ENCODE measurements around the gene PEX6.
A peak's percentile ranks its signal among the peaks of the same experiment; 100 is the strongest.
"Not testable (repeated sequence)": the region's sequence is repeated elsewhere in the genome, so short reads cannot be mapped to it uniquely, and the experiment has no call there.

Gene PEX6

GRCh38 chr6:42978839-42979522 is at the start of gene PEX6:
Gene PEX6 (minus strand): TSS chr6:42979181. CDS start chr6:42979150, 31 bp downstream.
- peak; percentile 70 for DNase-seq

- no peak for DNase-seq
Measured at GRCh38 chr6:43026365-43026764, 47.4 kb upstream of the PEX6 start.

GRCh38 chr6:43024436-43024835 is 45.5 kb upstream of the PEX6 start:
- DNase-seq: no peak

GRCh38 chr6:43021270-43022047 is 42.5 kb upstream of the PEX6 start, which contains the start of gene RRP36:
Gene RRP36 (plus strand): TSS chr6:43021623. CDS start chr6:43021655, 32 bp downstream.
- DNase-seq: peak; percentile 74

- DNase-seq: no peak
Measured at GRCh38 chr6:43020847-43021246, 41.9 kb upstream of the PEX6 start.

- no peak for DNase-seq
Measured at GRCh38 chr6:43020052-43020705, 41.2 kb upstream of the PEX6 start.

- DNase-seq: no peak
Measured at GRCh38 chr6:43019152-43019551, 40.2 kb upstream of the PEX6 start.

GRCh38 chr6:43016943-43017334 is 38.0 kb upstream of the PEX6 start:
- no peak for DNase-seq

GRCh38 chr6:43016176-43016942 is 37.4 kb upstream of the PEX6 start:
- no peak for DNase-seq

GRCh38 chr6:43014434-43014909 is 35.5 kb upstream of the PEX6 start:
- no peak for DNase-seq

- DNase-seq: peak; percentile 99
Measured at GRCh38 chr6:43013843-43014433, 35.0 kb upstream of the PEX6 start, which contains the start of the genes KLHDC3 and MEA1. Gene KLHDC3 (plus strand): TSS chr6:43014249. CDS start chr6:43017193, 2,944 bp downstream. Gene MEA1 (minus strand): TSS chr6:43013946. CDS start chr6:43013813, 133 bp downstream.

GRCh38 chr6:43013097-43013842 is 34.3 kb upstream of the PEX6 start:
- peak; percentile 64 for DNase-seq

- no peak for DNase-seq
Measured at GRCh38 chr6:43012364-43012763, 33.4 kb upstream of the PEX6 start.

GRCh38 chr6:43011207-43011606 is 32.2 kb upstream of the PEX6 start:
- no peak for DNase-seq

GRCh38 chr6:43009124-43009523 is 30.1 kb upstream of the PEX6 start:
- DNase-seq: no peak

GRCh38 chr6:43007126-43007525 is 28.1 kb upstream of the PEX6 start:
- no peak for DNase-seq

GRCh38 chr6:43006251-43006650 is 27.3 kb upstream of the PEX6 start:
- DNase-seq: no peak

- no peak for DNase-seq
Measured at GRCh38 chr6:43005844-43006243, 26.9 kb upstream of the PEX6 start.

- no peak for DNase-seq
Measured at GRCh38 chr6:43001843-43002242, 22.9 kb upstream of the PEX6 start.

GRCh38 chr6:42998205-42998604 is 19.2 kb upstream of the PEX6 start:
- not testable (repeated sequence) for DNase-seq

- DNase-seq: no peak
Measured at GRCh38 chr6:42996513-42996912, 17.5 kb upstream of the PEX6 start.

Measured in NCI-H226 (cell line).